Measurements from ENCODE around the gene ALDH1L1. TPM values are rescaled to one million over a fixed set of nuclear protein-coding genes. Genes with fewer than 3 reads are reported as not detected.

The ALDH1L1 gene
- total RNA-seq, 2 donors from 2014 or later = 0.24 to 0.26 TPM

DNA sequence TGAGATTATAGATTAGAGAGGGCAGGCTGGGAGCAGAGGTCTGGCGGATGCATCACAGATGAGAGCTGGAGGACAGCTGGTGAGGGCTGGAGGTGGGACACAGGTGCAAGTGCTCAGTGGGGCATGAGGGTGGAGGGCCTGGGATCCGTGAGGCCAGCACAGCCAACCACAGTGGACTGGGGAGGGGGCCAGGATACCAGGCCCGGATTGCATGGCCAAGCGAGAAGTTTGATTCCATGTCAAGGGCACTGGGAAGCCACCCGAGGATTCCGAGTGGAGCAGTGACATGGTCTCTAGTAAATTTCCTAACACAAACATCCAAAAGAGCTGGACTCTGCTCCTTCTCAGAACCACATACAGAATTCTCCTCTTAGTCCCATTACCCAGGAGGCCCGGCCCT lies 52.5 kb downstream of the ALDH1L1 start:
- Mint-ChIP-seq H3K27ac (no peak overlapping the region), H3K4me1 (no peaks in the 10 kb centered on the region), H3K36me3 (ENCODE audit: low read depth) (no peaks in the 10 kb centered on the region), H3K4me3 (no peak overlapping the region), H3K9me3 (no peaks in the 10 kb centered on the region), H3K27me3 (peaks cover 15% of the 10 kb centered on the region)
- ATAC-seq (replicated peaks) = no peak

- no peak overlapping the region for H3K27ac Mint-ChIP-seq
- no peak overlapping the region for H3K4me3 Mint-ChIP-seq
- H3K9me3 Mint-ChIP-seq = no peaks in the 10 kb centered on the region
- peaks cover 14% of the 10 kb centered on the region for H3K27me3 Mint-ChIP-seq
- ATAC-seq (replicated peaks) = no peak
- H3K4me1 Mint-ChIP-seq = no peaks in the 10 kb centered on the region
- no peaks in the 10 kb centered on the region for H3K36me3 Mint-ChIP-seq (ENCODE audit: low read depth)
Measured at GRCh38 chr3:126127452-126127851, 52.9 kb downstream of the ALDH1L1 start.

GRCh38 chr3:126126811-126127431 lies 53.5 kb downstream of the ALDH1L1 start:
- no peaks in the 10 kb centered on the region for H3K9me3 Mint-ChIP-seq
- H3K27ac Mint-ChIP-seq = no peak overlapping the region

DNA sequence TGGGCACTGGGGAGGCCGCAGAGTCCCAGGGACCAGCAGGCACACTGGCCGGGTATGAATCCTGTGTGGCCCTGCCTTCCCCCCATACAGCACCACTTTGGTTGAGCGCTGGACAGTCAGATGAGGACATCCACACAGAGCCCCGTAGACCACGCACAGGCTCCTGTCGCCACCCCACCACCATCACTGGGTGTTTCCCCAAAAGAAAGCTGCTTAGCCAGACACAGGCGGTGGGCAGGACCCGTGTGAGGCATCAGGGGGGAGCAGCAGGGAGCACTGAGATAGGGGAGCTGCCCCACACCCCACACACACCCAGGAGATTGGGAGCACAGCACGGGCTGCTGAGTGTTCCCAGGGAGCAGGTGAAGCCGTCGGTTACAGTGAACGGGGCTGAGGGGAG lies 54.1 kb downstream of the ALDH1L1 start:
- H3K36me3 Mint-ChIP-seq (ENCODE audit: low read depth) = no peaks in the 10 kb centered on the region
- H3K9me3 Mint-ChIP-seq = no peaks in the 10 kb centered on the region
- ATAC-seq (replicated peaks) = no peak
- H3K4me3 Mint-ChIP-seq = no peak overlapping the region
- H3K27ac Mint-ChIP-seq = no peak overlapping the region
- H3K4me1 Mint-ChIP-seq = no peaks in the 10 kb centered on the region
- H3K27me3 Mint-ChIP-seq = peaks cover 9% of the 10 kb centered on the region

More at GRCh38 chr3:126126811-126127431, 53.5 kb downstream of the ALDH1L1 start:
- Mint-ChIP-seq H3K36me3 (ENCODE audit: low read depth) (no peaks in the 10 kb centered on the region), H3K4me3 (no peak overlapping the region), H3K4me1 (no peaks in the 10 kb centered on the region), H3K27me3 (peaks cover 12% of the 10 kb centered on the region)
- ATAC-seq (replicated peaks) = no peak

GRCh38 chr3:126125781-126126251 lies 54.6 kb downstream of the ALDH1L1 start:
- Mint-ChIP-seq H3K4me1 (no peaks in the 10 kb centered on the region), H3K27ac (no peak overlapping the region), H3K27me3 (peaks cover 9% of the 10 kb centered on the region), H3K4me3 (no peak overlapping the region), H3K36me3 (ENCODE audit: low read depth) (no peaks in the 10 kb centered on the region), H3K9me3 (no peaks in the 10 kb centered on the region)
- no peak for ATAC-seq (replicated peaks)

GRCh38 chr3:126125341-126125740 lies 55.0 kb downstream of the ALDH1L1 start:
- H3K36me3 Mint-ChIP-seq (ENCODE audit: low read depth) = no peaks in the 10 kb centered on the region
- ATAC-seq (replicated peaks) = no peak
- no peak overlapping the region for H3K4me3 Mint-ChIP-seq
- no peaks in the 10 kb centered on the region for H3K9me3 Mint-ChIP-seq
- no peaks in the 10 kb centered on the region for H3K4me1 Mint-ChIP-seq
- no peak overlapping the region for H3K27ac Mint-ChIP-seq
- H3K27me3 Mint-ChIP-seq = peaks cover 9% of the 10 kb centered on the region

DNA sequence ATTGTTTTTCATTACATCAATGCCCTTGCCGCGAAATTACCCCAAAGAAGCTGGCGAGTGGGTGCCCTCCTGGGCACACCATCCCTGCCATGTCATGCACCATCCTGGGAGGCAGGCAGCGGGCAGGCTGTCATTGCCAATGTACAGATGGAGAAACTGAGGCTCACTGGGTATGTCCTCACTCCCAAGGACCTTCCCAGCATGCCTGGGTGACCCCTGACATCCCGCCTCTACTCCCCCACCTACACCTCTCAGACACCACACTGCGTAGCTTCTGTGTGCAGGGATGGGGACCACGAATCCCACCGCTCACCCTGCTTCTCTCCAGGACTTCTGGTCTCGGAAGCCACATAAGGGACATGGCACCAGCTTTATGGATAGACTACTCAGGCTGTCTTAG lies 55.5 kb downstream of the ALDH1L1 start:
- no peaks in the 10 kb centered on the region for H3K9me3 Mint-ChIP-seq
- H3K4me1 Mint-ChIP-seq = no peaks in the 10 kb centered on the region
- H3K27me3 Mint-ChIP-seq = peaks cover 8% of the 10 kb centered on the region
- H3K27ac Mint-ChIP-seq = no peak overlapping the region
- no peaks in the 10 kb centered on the region for H3K36me3 Mint-ChIP-seq (ENCODE audit: low read depth)
- no peak overlapping the region for H3K4me3 Mint-ChIP-seq
- no peak for ATAC-seq (replicated peaks)

- Mint-ChIP-seq H3K4me1 (no peaks in the 10 kb centered on the region), H3K27ac (no peak overlapping the region), H3K27me3 (peaks cover 8% of the 10 kb centered on the region), H3K9me3 (no peaks in the 10 kb centered on the region), H3K4me3 (no peak overlapping the region), H3K36me3 (ENCODE audit: low read depth) (no peaks in the 10 kb centered on the region)
- no peak for ATAC-seq (replicated peaks)
Measured at GRCh38 chr3:126124148-126124868, 56.1 kb downstream of the ALDH1L1 start.

- no peak overlapping the region for H3K4me3 Mint-ChIP-seq
- H3K27ac Mint-ChIP-seq = no peak overlapping the region
- H3K27me3 Mint-ChIP-seq = peaks cover 16% of the 10 kb centered on the region
- H3K36me3 Mint-ChIP-seq (ENCODE audit: low read depth) = no peaks in the 10 kb centered on the region
- no peaks in the 10 kb centered on the region for H3K4me1 Mint-ChIP-seq
- ATAC-seq (replicated peaks) = no peak
- no peaks in the 10 kb centered on the region for H3K9me3 Mint-ChIP-seq
Measured at GRCh38 chr3:126121632-126122031, 58.8 kb downstream of the ALDH1L1 start.

DNA sequence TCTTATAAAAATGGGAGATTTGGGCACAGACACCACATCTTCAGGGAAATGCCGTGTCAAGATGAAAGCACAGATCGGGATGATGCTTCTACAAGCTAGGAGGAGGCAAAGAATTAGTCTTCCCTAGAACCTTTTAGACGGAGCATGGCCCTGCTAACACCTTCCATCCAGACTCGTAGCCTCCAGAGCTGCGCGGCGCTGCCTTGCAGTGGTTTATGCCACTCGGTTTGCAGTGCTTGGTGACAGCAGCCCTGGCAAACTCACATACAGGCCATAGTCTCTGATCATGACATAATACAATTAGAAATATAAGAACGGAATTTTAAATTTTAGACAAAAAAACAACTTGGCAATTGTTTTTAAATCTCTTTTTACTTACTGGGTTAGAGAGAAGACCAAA lies 59.3 kb downstream of the ALDH1L1 start:
- H3K4me3 Mint-ChIP-seq = no peak overlapping the region
- no peaks in the 10 kb centered on the region for H3K36me3 Mint-ChIP-seq (ENCODE audit: low read depth)
- H3K9me3 Mint-ChIP-seq = no peaks in the 10 kb centered on the region
- H3K4me1 Mint-ChIP-seq = no peaks in the 10 kb centered on the region
- no peak for ATAC-seq (replicated peaks)
- H3K27ac Mint-ChIP-seq = no peak overlapping the region
- H3K27me3 Mint-ChIP-seq = peaks cover 13% of the 10 kb centered on the region

GRCh38 chr3:126119976-126120375 lies 60.4 kb downstream of the ALDH1L1 start:
- Mint-ChIP-seq H3K27me3 (peaks cover 13% of the 10 kb centered on the region), H3K36me3 (ENCODE audit: low read depth) (no peaks in the 10 kb centered on the region), H3K4me1 (no peaks in the 10 kb centered on the region), H3K9me3 (no peaks in the 10 kb centered on the region), H3K27ac (no peak overlapping the region), H3K4me3 (no peak overlapping the region)
- no peak for ATAC-seq (replicated peaks)

GRCh38 chr3:126119008-126119675 lies 61.2 kb downstream of the ALDH1L1 start:
- H3K4me3 Mint-ChIP-seq = no peak overlapping the region
- no peak for ATAC-seq (replicated peaks)
- H3K27me3 Mint-ChIP-seq = peaks cover 13% of the 10 kb centered on the region
- H3K27ac Mint-ChIP-seq = no peak overlapping the region
- H3K36me3 Mint-ChIP-seq (ENCODE audit: low read depth) = no peaks in the 10 kb centered on the region
- no peaks in the 10 kb centered on the region for H3K9me3 Mint-ChIP-seq
- H3K4me1 Mint-ChIP-seq = no peaks in the 10 kb centered on the region

GRCh38 chr3:126118591-126118990 lies 61.8 kb downstream of the ALDH1L1 start:
- H3K27me3 Mint-ChIP-seq = peaks cover 13% of the 10 kb centered on the region
- H3K36me3 Mint-ChIP-seq (ENCODE audit: low read depth) = no peaks in the 10 kb centered on the region
- no peak overlapping the region for H3K27ac Mint-ChIP-seq
- H3K4me1 Mint-ChIP-seq = no peaks in the 10 kb centered on the region
- no peaks in the 10 kb centered on the region for H3K9me3 Mint-ChIP-seq
- H3K4me3 Mint-ChIP-seq = no peak overlapping the region
- no peak for ATAC-seq (replicated peaks)

GRCh38 chr3:126117786-126118185 lies 62.6 kb downstream of the ALDH1L1 start:
- no peak overlapping the region for H3K27ac Mint-ChIP-seq
- H3K36me3 Mint-ChIP-seq (ENCODE audit: low read depth) = no peaks in the 10 kb centered on the region
- no peak for ATAC-seq (replicated peaks)
- no peaks in the 10 kb centered on the region for H3K9me3 Mint-ChIP-seq
- H3K4me1 Mint-ChIP-seq = no peaks in the 10 kb centered on the region
- no peak overlapping the region for H3K4me3 Mint-ChIP-seq
- H3K27me3 Mint-ChIP-seq = peaks cover 11% of the 10 kb centered on the region

- Mint-ChIP-seq H3K27ac (no peak overlapping the region), H3K4me1 (no peaks in the 10 kb centered on the region), H3K4me3 (no peak overlapping the region), H3K9me3 (no peaks in the 10 kb centered on the region), H3K27me3 (peaks cover 10% of the 10 kb centered on the region), H3K36me3 (ENCODE audit: low read depth) (no peaks in the 10 kb centered on the region)
- no peak for ATAC-seq (replicated peaks)
Measured at GRCh38 chr3:126117212-126117611, 63.2 kb downstream of the ALDH1L1 start.
